HL-60 (cell line): Measurements from ENCODE around the gene EDN3.
"Not testable (repeated sequence)": the region's sequence is repeated elsewhere in the genome, so short reads cannot be mapped to it uniquely, and the experiment has no call there.

Experiments
- CTCF ChIP-seq: IDR thresholded peaks from one replicate; pipeline ENCODE4 v1.5.1; 2011; ENCODE audit warnings: low read length, control low read depth, inconsistent platforms; ENCODE audit not compliant: insufficient read depth
- POLR2AphosphoS5 ChIP-seq: IDR thresholded peaks from 2 replicates; pipeline ENCODE4 v1.6.1; 2012; ENCODE audit warnings: low read depth
- REST ChIP-seq: IDR thresholded peaks from 2 replicates; pipeline ENCODE4 v1.6.1; 2012; ENCODE audit warnings: low read depth; ENCODE audit not compliant: insufficient replicate concordance
- SPI1 ChIP-seq: IDR thresholded peaks from 2 replicates; pipeline ENCODE4 v1.6.1; 2012; ENCODE audit warnings: low read depth, mild to moderate bottlenecking, borderline replicate concordance

GRCh38 chr20:59358793-59359192 is 58.4 kb downstream of the EDN3 start:
- not testable (repeated sequence) for TF ChIP-seq REST, CTCF, POLR2AphosphoS5, SPI1
